H9 (cell line): Measurements from ENCODE around the gene SCT. TPM values are rescaled to one million over a fixed set of nuclear protein-coding genes. Genes with fewer than 3 reads are reported as not detected.

ENCODE experiments used
- DNase-seq: peaks from one replicate; pipeline ENCODE4 v3.0.0-alpha.2; 2017
- H2AFZ ChIP-seq: one replicate; pipeline ENCODE4 v1.6.1; 2013; ENCODE audit warnings: mild to moderate bottlenecking, low read length, control low read depth, moderate library complexity
- H2AK5ac ChIP-seq: 2 replicates; pipeline ENCODE4 v1.6.1; 2013; ENCODE audit warnings: low read length, control low read depth, mixed read lengths; ENCODE audit not compliant: insufficient read length
- H2BK120ac ChIP-seq: one replicate; pipeline ENCODE4 v1.6.1; 2013; ENCODE audit warnings: low read depth, mild to moderate bottlenecking, low read length, control low read depth, inconsistent platforms; ENCODE audit not compliant: poor library complexity, severe bottlenecking
- H2BK12ac ChIP-seq: 2 replicates; pipeline ENCODE4 v1.6.1; 2013; ENCODE audit warnings: low read length, control low read depth, mixed read lengths, low read depth; ENCODE audit not compliant: insufficient read length
- H2BK15ac ChIP-seq: 2 replicates; pipeline ENCODE4 v1.6.1; 2013; ENCODE audit warnings: low read depth, low read length, control low read depth
- H2BK20ac ChIP-seq: one replicate; pipeline ENCODE4 v1.6.1; 2013; ENCODE audit warnings: low read depth, mild to moderate bottlenecking, low read length, control low read depth, inconsistent platforms; ENCODE audit not compliant: poor library complexity, severe bottlenecking
- H2BK5ac ChIP-seq: 2 replicates; pipeline ENCODE4 v1.6.1; 2013; ENCODE audit warnings: low read length, control low read depth, mixed read lengths; ENCODE audit not compliant: insufficient read length
- H3K14ac ChIP-seq: 2 replicates; pipeline ENCODE4 v1.6.1; 2013; ENCODE audit warnings: low read length, control low read depth; ENCODE audit not compliant: insufficient read depth
- H3K18ac ChIP-seq: 2 replicates; pipeline ENCODE4 v1.6.1; 2013; ENCODE audit warnings: low read depth, mild to moderate bottlenecking, mixed read lengths, low read length, control low read depth; ENCODE audit not compliant: insufficient read length
- H3K23ac ChIP-seq: 2 replicates; pipeline ENCODE4 v1.6.1; 2013; ENCODE audit warnings: low read length, control low read depth, mixed read lengths, low read depth; ENCODE audit not compliant: insufficient read length
- H3K23me2 ChIP-seq: 2 replicates; pipeline ENCODE4 v1.6.1; 2013; ENCODE audit warnings: low read depth, mild to moderate bottlenecking, mixed read lengths, low read length, control low read depth; ENCODE audit not compliant: insufficient read length, poor library complexity, severe bottlenecking
- H3K27ac ChIP-seq: 2 replicates; pipeline ENCODE4 v1.5.1; 2013; ENCODE audit warnings: low read length, control low read depth, mixed read lengths, low read depth; ENCODE audit not compliant: insufficient read length
- H3K27me3 ChIP-seq: 2 replicates; pipeline ENCODE4 v1.6.1; 2013; ENCODE audit warnings: low read length, control low read depth, inconsistent platforms; ENCODE audit not compliant: insufficient read depth
- H3K4ac ChIP-seq: 2 replicates; pipeline ENCODE4 v1.6.1; 2013; ENCODE audit warnings: low read depth, mild to moderate bottlenecking, control low read depth, inconsistent platforms, low read length, moderate library complexity
- H3K4me1 ChIP-seq: 2 replicates; pipeline ENCODE4 v1.6.1; 2013; ENCODE audit warnings: low read length, control low read depth, inconsistent platforms; ENCODE audit not compliant: insufficient read depth
- H3K4me2 ChIP-seq: 2 replicates; pipeline ENCODE4 v1.6.1; 2013; ENCODE audit warnings: low read length, control low read depth, mixed read lengths; ENCODE audit not compliant: insufficient read length, insufficient read depth
- H3K56ac ChIP-seq: 2 replicates; pipeline ENCODE4 v1.6.1; 2013; ENCODE audit warnings: low read depth, mild to moderate bottlenecking, mixed read lengths, low read length, control low read depth; ENCODE audit not compliant: insufficient read length
- H3K79me1 ChIP-seq: 2 replicates; pipeline ENCODE4 v1.6.1; 2013; ENCODE audit warnings: low read depth, mild to moderate bottlenecking, moderate library complexity, low read length, control low read depth, inconsistent platforms; ENCODE audit not compliant: insufficient read depth, poor library complexity, severe bottlenecking
- H3K79me2 ChIP-seq: 2 replicates; pipeline ENCODE4 v1.6.1; 2013; ENCODE audit warnings: low read length, control low read depth, inconsistent platforms; ENCODE audit not compliant: insufficient read depth
- H3K9ac ChIP-seq: 2 replicates; pipeline ENCODE4 v1.6.1; 2013; ENCODE audit warnings: low read length, control low read depth, mixed read lengths; ENCODE audit not compliant: insufficient read length; ENCODE audit errors: extremely low read depth
- H3K9me3 ChIP-seq: one replicate; pipeline ENCODE4 v1.6.1; 2013; ENCODE audit warnings: low read depth, low read length, inconsistent platforms; ENCODE audit not compliant: control insufficient read depth
- H3T11ph ChIP-seq: one replicate; pipeline ENCODE4 v1.6.1; 2013; ENCODE audit warnings: mild to moderate bottlenecking, low read length, control low read depth, inconsistent platforms
- H4K20me1 ChIP-seq: one replicate; pipeline ENCODE4 v1.6.1; 2013; ENCODE audit not compliant: control insufficient read depth, insufficient read length, insufficient read depth
- H4K5ac ChIP-seq: 2 replicates; pipeline ENCODE4 v1.6.1; 2013; ENCODE audit warnings: low read depth, mild to moderate bottlenecking, mixed read lengths, low read length, control low read depth; ENCODE audit not compliant: insufficient read length
- H4K8ac ChIP-seq: replicated peaks from 2 replicates; pipeline ENCODE4 v1.6.1; 2013; ENCODE audit warnings: low read length, control low read depth, mixed read lengths, low read depth; ENCODE audit not compliant: insufficient read length
- H4K91ac ChIP-seq: 2 replicates; pipeline ENCODE4 v1.6.1; 2013; ENCODE audit warnings: low read depth, mild to moderate bottlenecking, moderate library complexity, mixed read lengths, low read length, control low read depth; ENCODE audit not compliant: insufficient read length
- H3K27ac Mint-ChIP-seq, 3 experiments: 2 replicates in 2 of 3; 3 replicates in 1 of 3; pipeline ENCODE4 v1.8.0; 2020 to 2021; ENCODE audit warnings: mixed read lengths in 3 of 3, mild to moderate bottlenecking in 1 of 3, moderate library complexity in 1 of 3
- H3K27me3 Mint-ChIP-seq: 2 replicates; pipeline ENCODE4 v1.8.0; 2021; ENCODE audit warnings: low read depth, mild to moderate bottlenecking, moderate library complexity, mixed read lengths
- H3K36me3 Mint-ChIP-seq, 3 experiments: 2 replicates in 2 of 3; 3 replicates in 1 of 3; pipeline ENCODE4 v1.8.0; 2020 to 2021; ENCODE audit warnings: low read depth in 3 of 3, mixed read lengths in 3 of 3; ENCODE audit not compliant: insufficient read depth in 1 of 3
- H3K4me1 Mint-ChIP-seq, 2 experiments: 2 replicates each; pipeline ENCODE4 v1.8.0; 2020; ENCODE audit warnings: mixed read lengths in 2 of 2
- H3K4me3 Mint-ChIP-seq, 2 experiments: 2 replicates in 1 of 2; 3 replicates in 1 of 2; pipeline ENCODE4 v1.8.0; 2020 to 2021; ENCODE audit warnings: mild to moderate bottlenecking in 2 of 2, mixed read lengths in 2 of 2, moderate library complexity in 1 of 2
- H3K9me3 Mint-ChIP-seq, 2 experiments: 2 replicates in 1 of 2; 3 replicates in 1 of 2; pipeline ENCODE4 v1.8.0; 2020; ENCODE audit warnings: mild to moderate bottlenecking in 2 of 2, mixed read lengths in 2 of 2, moderate library complexity in 1 of 2
- WGBS: extraction: QIAGEN DNeasy Blood & Tissue Kit; methylation state at CpG from one replicate; pipeline ENCODE4 v1.1.7; 2013; ENCODE audit warnings: missing lambda C conversion rate, low lambda C conversion rate, mixed read lengths; ENCODE audit not compliant: insufficient read length; ENCODE audit errors: extremely low coverage; 5-methylcytosine and 5-hydroxymethylcytosine counted together
- total RNA-seq: library from RNA; stranded (reverse); gene quantifications from 2 replicates; pipeline ENCODE4 v1.2.1, GENCODE V29; 2021
- TF ChIP-seq, protein P1 (sequence below): fragments of 200-600 bp; sonication (generic); conservative IDR thresholded peaks from 3 replicates; pipeline ENCODE4 v1.8.0; 2021; ENCODE audit warnings: antibody characterized with exemption, mild to moderate bottlenecking

Gene SCT
- total RNA-seq, 1 experiment from 2014 or later: 1.8 TPM

DNA sequence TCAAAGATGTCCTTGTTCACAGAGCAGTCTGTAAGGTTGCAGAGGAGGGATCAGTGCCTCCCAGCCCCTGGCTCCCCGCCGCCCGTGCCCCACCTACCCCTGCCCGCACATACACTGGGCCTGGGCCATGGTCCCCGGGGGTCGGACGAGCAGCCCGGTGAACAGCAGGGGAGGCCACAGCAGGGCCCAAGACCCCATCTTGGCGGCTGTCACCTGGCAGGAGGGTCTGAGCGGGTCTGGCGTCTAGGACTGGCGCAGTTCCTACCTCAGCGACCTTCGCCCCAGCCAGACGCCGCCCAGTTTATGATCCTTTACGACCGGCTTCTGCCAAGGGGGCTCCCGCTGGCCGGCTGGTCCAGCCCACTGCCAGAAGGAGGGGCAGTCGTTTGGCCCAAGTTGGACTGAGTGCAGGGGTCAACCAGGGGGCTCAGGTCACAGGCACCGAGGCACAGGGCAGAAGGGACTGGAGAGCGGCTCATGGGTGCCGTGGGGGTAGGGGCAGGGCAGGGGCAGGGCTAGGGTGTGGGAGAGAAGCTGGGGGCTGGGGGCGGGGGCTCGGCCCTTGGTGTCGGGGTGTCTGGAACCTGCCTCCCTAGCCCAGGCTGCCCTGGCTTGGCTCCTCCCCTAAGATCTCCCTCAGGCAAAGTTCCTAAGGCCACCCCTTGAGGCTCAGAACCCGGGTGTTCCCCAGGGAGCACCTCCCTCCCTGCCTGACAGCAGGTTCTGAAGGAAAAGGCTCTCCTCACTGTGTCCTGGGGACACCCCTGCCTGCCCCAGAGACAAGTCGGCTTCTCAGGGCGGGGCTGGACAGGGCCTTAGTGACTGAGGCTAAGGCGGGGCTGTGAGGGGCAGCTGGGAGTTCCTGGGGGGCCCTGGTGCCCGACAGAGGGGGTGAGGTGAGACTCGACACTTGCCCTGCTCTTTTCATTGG, 2.0 kb downstream of the SCT start, which contains the start of gene CDHR5:
CDHR5 (minus strand) TSS at position 251 of the 931 bp plus-strand sequence; CDS start at position 198, 53 bp downstream.
- H2BK120ac ChIP-seq: no peak within 1 kb of the TSS
- no peak within 1 kb of the TSS; the same call in 1 of the 2 replicates for H3K14ac ChIP-seq
- no peak within 1 kb of the TSS for H3K27ac Mint-ChIP-seq
- peaks cover 9 to 24% of the 10 kb centered on the region in 2 experiments for H3K4me1 Mint-ChIP-seq
- H3K56ac ChIP-seq: no peak within 1 kb of the TSS
- H3K79me1 ChIP-seq: no peaks in the 10 kb centered on the region
- no peak within 1 kb of the TSS for H3T11ph ChIP-seq
- H3K18ac ChIP-seq: no peak within 1 kb of the TSS
- H3K27me3 Mint-ChIP-seq: peaks cover 28% of the 10 kb centered on the region
- no peak within 1 kb of the TSS for H2AFZ ChIP-seq
- H4K20me1 ChIP-seq: no peaks in the 10 kb centered on the region
- no peaks in the 10 kb centered on the region for H3K79me2 ChIP-seq
- H2AK5ac ChIP-seq: no peak within 1 kb of the TSS
- H3K27me3 ChIP-seq: peaks cover 6% of the 10 kb centered on the region; the same call in 1 of the 2 replicates
- no peaks in the 10 kb centered on the region; a peak in 1 of 5 replicates for H3K9me3 Mint-ChIP-seq
- H2BK20ac ChIP-seq: no peak within 1 kb of the TSS
- no CpG with 5 or more reads among the region's 33 CpGs for WGBS
- H3K4me1 ChIP-seq: no peaks in the 10 kb centered on the region
- TF ChIP-seq, protein P1, sequence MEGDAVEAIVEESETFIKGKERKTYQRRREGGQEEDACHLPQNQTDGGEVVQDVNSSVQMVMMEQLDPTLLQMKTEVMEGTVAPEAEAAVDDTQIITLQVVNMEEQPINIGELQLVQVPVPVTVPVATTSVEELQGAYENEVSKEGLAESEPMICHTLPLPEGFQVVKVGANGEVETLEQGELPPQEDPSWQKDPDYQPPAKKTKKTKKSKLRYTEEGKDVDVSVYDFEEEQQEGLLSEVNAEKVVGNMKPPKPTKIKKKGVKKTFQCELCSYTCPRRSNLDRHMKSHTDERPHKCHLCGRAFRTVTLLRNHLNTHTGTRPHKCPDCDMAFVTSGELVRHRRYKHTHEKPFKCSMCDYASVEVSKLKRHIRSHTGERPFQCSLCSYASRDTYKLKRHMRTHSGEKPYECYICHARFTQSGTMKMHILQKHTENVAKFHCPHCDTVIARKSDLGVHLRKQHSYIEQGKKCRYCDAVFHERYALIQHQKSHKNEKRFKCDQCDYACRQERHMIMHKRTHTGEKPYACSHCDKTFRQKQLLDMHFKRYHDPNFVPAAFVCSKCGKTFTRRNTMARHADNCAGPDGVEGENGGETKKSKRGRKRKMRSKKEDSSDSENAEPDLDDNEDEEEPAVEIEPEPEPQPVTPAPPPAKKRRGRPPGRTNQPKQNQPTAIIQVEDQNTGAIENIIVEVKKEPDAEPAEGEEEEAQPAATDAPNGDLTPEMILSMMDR: no peak
- H3K4me3 Mint-ChIP-seq: no peak within 1 kb of the TSS
- H3K23ac ChIP-seq: no peak within 1 kb of the TSS
- no peak within 1 kb of the TSS for H4K5ac ChIP-seq
- H4K91ac ChIP-seq: no peak within 1 kb of the TSS
- H3K4me2 ChIP-seq: no peak within 1 kb of the TSS
- H3K23me2 ChIP-seq: no peaks in the 10 kb centered on the region
- H2BK15ac ChIP-seq: no peak within 1 kb of the TSS
- no peak within 1 kb of the TSS for H4K8ac ChIP-seq
- no peak for DNase-seq
- H2BK5ac ChIP-seq: no peak within 1 kb of the TSS
- H3K36me3 Mint-ChIP-seq: peaks cover 0 to 3% (median 0%) of the 10 kb centered on the region in 3 experiments; a peak in 3 of 7 replicates
- H3K9ac ChIP-seq: no peak within 1 kb of the TSS
- no peaks in the 10 kb centered on the region for H3K9me3 ChIP-seq
- no peak within 1 kb of the TSS for H3K4ac ChIP-seq
- H3K27ac ChIP-seq: no peak within 1 kb of the TSS
- no peak within 1 kb of the TSS for H2BK12ac ChIP-seq
